ENCODE results near the gene ZBTB7C. TPM values are rescaled to one million over a fixed set of nuclear protein-coding genes. Genes with fewer than 3 reads are reported as not detected.

The ZBTB7C gene
- polyA plus RNA-seq, 2 of the 4 experiments (the other 2 are of a cell fraction) = 0.10 to 0.12 TPM

DNA sequence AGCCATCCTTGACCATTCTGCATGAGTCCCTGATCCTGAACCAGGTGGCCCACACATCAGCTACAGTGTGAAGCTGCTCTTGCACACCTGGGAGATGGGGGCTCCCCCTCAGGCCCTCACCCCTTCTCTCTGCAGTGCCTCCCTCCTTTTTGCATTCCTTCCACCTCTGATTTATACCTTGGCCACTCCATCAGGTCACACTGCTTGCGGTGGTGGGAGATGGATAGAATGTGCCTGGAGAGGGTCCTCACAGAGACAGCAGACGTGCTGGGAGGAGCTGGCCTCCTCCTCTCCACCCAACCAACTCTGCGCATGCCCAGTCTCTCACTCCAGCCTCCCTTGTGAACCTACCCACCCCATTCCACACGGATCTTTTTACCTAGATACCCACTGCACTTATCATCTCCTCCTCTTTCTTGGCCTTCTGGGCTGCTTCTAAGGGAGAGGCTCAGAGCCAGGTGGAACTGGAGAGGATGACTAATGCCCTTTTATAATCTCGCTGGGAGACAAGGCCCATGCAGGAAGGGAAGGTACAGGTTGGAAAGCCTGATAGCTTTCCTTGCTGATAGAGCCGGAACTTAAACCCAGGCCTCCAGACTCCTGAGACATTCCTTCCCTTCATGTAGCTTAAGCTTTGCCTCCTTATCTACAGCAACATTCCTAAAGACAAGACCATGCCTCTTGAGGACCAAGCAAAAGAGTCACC lies 205.1 kb downstream of the ZBTB7C start:
- no peak overlapping the region for H3K4me3 ChIP-seq
- TF ChIP-seq SREBF2 (IDR thresholded peaks at IDR 0.05) = no peak
- ATAC-seq = no peak
- no peak for FAIRE-seq
- H3K4me1 ChIP-seq = no peaks in the 10 kb centered on the region
- ChIA-PET POLR2A (no interaction called here), CTCF (interaction anchor here (0.9 kb wide), 1 partner anchor 261 kb away, joined by 3 read pairs; no protein-coding TSS in a partner anchor)
- 54% methylated on average over 6 of the region's 6 CpGs for WGBS (ENCODE audit: missing lambda C conversion rate)
- H3K27ac ChIP-seq = no peak overlapping the region
- no peaks in the 10 kb centered on the region for H3K9me3 ChIP-seq
- H3K4me2 ChIP-seq = no peak overlapping the region
- no peak for DNase-seq (ENCODE audit: low read depth in 1 of 2, low spot score in 1 of 2)

DNA sequence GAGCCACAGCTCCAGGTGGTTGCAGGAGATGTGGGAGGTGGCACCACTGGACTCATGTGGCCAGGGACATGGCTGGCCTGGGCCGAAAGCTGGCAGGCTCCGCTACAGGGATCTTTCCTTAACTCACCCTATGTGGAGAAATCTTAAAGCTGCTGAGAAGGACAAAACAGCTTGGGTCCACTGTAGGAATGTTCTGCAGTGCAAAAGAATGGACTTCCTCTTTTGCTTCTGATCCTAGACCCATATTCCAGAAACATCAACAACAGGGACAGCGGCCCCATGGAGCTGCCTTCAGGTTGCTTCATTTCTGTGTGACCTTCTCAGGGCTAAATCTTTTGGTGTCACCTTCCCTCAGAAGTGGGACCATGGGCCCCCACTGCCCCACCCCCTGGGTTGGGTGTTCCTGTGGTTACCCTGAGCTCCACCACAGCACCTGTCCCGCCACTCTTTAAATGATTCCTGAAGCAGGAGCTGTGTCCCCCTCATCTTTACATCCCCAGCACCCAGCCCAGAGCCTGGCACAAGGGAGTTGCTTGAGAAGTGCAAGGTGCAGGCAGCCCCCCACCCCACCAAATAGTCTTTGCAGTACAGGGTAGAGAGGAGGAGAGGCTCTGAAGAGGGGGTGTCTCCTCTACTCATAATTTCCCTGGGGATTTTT lies 205.8 kb downstream of the ZBTB7C start:
- CTCF ChIA-PET = interaction anchor here (0.6 to 1.3 kb wide), 2 partner anchors 146 to 192 kb away, joined by 3 to 4 read pairs; no protein-coding TSS in a partner anchor
- TF ChIP-seq, protein P1, sequence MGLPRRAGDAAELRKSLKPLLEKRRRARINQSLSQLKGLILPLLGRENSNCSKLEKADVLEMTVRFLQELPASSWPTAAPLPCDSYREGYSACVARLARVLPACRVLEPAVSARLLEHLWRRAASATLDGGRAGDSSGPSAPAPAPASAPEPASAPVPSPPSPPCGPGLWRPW (IDR thresholded peaks at IDR 0.05) = no peak
- TF ChIP-seq HOXB5 (CRISPR knock-in tag; IDR thresholded peaks at IDR 0.05) = no peak
- no peak for TF ChIP-seq FOXS1 (CRISPR knock-in tag; IDR thresholded peaks at IDR 0.05)
- no peak for TF ChIP-seq RFX5 (IDR thresholded peaks at IDR 0.05)
- TF ChIP-seq, protein P2, sequence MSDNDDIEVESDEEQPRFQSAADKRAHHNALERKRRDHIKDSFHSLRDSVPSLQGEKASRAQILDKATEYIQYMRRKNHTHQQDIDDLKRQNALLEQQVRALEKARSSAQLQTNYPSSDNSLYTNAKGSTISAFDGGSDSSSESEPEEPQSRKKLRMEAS (IDR thresholded peaks at IDR 0.05) = no peak
- TF ChIP-seq, protein P3, sequence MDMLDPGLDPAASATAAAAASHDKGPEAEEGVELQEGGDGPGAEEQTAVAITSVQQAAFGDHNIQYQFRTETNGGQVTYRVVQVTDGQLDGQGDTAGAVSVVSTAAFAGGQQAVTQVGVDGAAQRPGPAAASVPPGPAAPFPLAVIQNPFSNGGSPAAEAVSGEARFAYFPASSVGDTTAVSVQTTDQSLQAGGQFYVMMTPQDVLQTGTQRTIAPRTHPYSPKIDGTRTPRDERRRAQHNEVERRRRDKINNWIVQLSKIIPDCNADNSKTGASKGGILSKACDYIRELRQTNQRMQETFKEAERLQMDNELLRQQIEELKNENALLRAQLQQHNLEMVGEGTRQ (IDR thresholded peaks at IDR 0.05) = no peak
- TF ChIP-seq ESRRA (IDR thresholded peaks at IDR 0.05; ENCODE audit: borderline replicate concordance, low read length) = no peak
- TF ChIP-seq BHLHE40 (IDR thresholded peaks at IDR 0.05; ENCODE audit: low read depth, low read length) = no peak
- no peak for TF ChIP-seq GATA3 (IDR thresholded peaks at IDR 0.05; ENCODE audit: borderline replicate concordance)
- no peak for TF ChIP-seq RCOR1 (IDR thresholded peaks at IDR 0.05; ENCODE audit: low read depth, low read length)
- TF ChIP-seq SREBF2 (IDR thresholded peaks at IDR 0.05) = no peak
- no peak for TF ChIP-seq JUNB (IDR thresholded peaks at IDR 0.05)
- TF ChIP-seq MAZ (IDR thresholded peaks at IDR 0.05; ENCODE audit: borderline replicate concordance, low read depth, low read length) = no peak
- TF ChIP-seq HEYL (CRISPR knock-in tag; IDR thresholded peaks at IDR 0.05) = no peak
- TF ChIP-seq, protein P4, sequence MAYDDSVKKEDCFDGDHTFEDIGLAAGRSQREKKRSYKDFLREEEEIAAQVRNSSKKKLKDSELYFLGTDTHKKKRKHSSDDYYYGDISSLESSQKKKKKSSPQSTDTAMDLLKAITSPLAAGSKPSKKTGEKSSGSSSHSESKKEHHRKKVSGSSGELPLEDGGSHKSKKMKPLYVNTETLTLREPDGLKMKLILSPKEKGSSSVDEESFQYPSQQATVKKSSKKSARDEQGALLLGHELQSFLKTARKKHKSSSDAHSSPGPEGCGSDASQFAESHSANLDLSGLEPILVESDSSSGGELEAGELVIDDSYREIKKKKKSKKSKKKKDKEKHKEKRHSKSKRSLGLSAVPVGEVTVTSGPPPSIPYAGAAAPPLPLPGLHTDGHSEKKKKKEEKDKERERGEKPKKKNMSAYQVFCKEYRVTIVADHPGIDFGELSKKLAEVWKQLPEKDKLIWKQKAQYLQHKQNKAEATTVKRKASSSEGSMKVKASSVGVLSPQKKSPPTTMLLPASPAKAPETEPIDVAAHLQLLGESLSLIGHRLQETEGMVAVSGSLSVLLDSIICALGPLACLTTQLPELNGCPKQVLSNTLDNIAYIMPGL (CRISPR knock-in tag; IDR thresholded peaks at IDR 0.05; ENCODE audit: borderline replicate concordance) = no peak
- no peak for TF ChIP-seq EHF (CRISPR knock-in tag; IDR thresholded peaks at IDR 0.05)
- no peak overlapping the region for H3K4me3 ChIP-seq
- no peaks in the 10 kb centered on the region for H3K4me1 ChIP-seq
- FAIRE-seq (no peak), ATAC-seq (no peak), DNase-seq (ENCODE audit: low read depth in 1 of 2, low spot score in 1 of 2) (no peak)
- H3K4me2 ChIP-seq = no peak overlapping the region
- H3K27ac ChIP-seq = no peak overlapping the region
- POLR2A ChIA-PET = no interaction called here
- WGBS (ENCODE audit: missing lambda C conversion rate) = 81% methylated on average over 4 of the region's 4 CpGs
- no peaks in the 10 kb centered on the region for H3K9me3 ChIP-seq

DNA sequence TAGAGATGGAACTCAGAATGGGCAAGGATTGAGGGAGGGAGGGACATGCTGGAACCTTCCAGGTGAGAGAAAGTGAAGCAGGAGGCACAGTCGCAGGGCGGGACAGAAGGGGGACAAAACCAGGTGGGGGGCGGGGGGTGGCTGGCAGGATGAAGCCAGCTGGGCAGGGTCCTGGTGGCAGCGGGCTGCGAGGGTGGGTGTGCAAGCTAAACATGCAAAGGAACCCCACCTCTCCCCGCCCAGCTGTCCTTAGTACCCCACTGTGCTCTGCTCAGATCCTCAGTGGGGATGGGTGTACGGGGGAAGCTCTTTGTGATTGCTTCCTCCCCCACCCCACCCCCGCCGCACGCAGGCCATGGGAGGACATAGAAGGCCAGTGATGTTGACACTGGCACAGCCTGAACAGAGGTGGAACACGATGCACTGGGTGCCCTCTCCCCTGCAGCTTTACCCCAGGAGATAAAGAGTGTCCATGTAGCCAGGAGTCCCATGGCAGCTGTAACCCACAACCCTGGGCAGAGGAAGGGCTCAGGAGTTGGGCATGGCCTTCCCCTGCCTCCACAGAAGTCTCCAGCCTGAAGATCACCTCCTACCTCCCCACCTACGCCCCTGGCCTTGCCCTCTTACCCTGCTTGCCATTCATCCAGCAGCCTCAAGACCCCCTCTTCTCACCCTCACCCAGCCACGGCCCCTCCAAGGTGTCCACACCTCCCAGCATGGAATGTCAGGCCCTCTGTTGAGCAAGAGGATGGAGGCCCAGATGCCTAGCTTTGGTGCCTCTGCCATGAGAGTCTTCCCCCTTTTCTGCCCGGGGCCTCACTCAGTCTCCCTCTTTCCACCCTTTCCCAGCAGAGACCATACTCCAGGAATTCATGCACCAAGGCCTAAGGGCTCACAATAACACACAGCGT lies 206.6 kb downstream of the ZBTB7C start:
- ChIA-PET CTCF (interaction anchor here (0.6 to 1.3 kb wide), 2 partner anchors 145 to 193 kb away, joined by 3 to 4 read pairs; no protein-coding TSS in a partner anchor), POLR2A (no interaction called here)
- ATAC-seq = no peak; a peak in 1 of 6 replicates
- Histone ChIP-seq H3K27ac (no peak overlapping the region), H3K4me1 (no peaks in the 10 kb centered on the region), H3K4me2 (no peak overlapping the region), H3K9me3 (no peaks in the 10 kb centered on the region), H3K4me3 (no peak overlapping the region)
- 50% methylated on average over 10 of the region's 15 CpGs for WGBS (ENCODE audit: missing lambda C conversion rate)
- no peak for FAIRE-seq
- no peak for TF ChIP-seq FOSL2 (IDR thresholded peaks at IDR 0.05)
- no peak for TF ChIP-seq FOSL2 (CRISPR knock-in tag; IDR thresholded peaks at IDR 0.05)
- TF ChIP-seq ESRRA (IDR thresholded peaks at IDR 0.05; ENCODE audit: borderline replicate concordance, low read length) = no peak
- no peak for DNase-seq (ENCODE audit: low read depth in 1 of 2, low spot score in 1 of 2)

Measured in A549 (cell line).